Superior temporal gyrus (tissue), 1 donor: ENCODE measurements around the gene STK10.
A peak's percentile ranks its signal among the peaks of the same experiment; 100 is the strongest.

ENCODE experiments used
- DNase-seq: peaks from one replicate; pipeline ENCODE4 v3.0.0-alpha.2; 2016; ENCODE audit errors: extremely low spot score

STK10 gene

DNA sequence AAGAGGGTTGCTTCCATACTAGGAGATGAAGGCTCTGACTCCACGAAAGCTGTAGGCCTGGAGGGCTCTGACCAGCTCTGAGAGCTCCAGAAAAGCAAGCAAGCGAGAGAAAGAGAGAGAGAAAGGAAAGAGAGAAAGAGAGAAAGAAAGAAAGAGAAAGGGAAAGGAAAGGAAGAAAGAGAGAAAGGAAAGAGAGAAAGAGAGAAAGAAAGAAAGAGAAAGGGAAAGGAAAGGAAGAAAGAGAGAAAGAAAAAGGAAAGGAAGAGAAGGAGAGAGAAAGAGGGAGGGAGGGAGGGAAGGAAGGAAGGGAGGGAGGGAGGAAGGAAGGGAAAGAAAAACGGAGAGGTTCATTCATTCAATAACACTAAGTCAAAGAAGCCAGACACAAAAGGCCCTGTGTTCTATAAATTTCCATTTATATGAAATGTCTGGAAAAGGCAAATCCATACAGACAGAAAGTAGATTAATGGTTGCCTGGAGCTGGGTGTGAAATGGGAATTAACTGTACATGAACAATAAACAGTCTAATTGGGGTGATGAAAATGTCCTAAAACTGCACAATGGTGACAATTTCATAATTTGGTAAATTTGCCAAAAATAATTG is 1.8 kb upstream of the STK10 start:
- DNase-seq, result no peak

DNA sequence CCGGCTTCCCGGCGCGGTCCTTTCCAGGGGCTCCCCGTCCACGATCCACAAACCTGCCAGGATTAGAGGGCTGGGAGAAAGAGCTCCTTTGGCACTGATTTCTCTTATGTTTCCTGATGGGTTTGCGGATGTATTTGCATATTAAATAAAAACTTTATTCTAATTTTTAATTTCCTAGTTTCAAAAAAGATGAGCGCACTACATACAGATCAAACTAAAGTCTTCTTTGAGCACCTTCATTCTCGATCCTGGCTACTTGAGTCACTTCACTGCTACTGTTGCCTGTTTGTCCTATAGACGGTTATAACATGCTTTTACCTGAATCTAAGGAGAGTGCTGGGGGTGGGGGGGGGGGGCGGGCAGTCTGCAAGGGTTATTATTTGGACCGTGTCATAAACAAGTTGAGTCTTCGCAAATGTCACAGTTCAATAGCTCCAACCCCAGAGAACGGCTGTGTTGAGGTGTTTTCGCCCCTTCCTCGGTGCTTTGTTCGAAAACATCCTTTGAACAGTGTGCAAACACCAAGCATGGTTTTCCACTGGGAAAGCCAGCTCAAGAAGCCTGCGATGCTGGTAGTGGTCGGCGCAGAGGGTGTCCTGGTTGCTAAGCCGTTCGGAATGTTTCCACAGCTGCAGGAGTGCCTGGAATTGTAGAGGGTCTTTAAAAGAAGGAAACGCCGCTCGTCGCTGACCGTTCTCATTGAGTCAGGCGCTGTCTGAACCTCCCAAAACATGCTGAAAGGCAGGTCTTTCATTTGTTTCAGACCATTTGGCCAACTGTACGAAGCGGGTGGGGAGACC is 1.1 kb upstream of the STK10 start:
- no peak for DNase-seq

DNA sequence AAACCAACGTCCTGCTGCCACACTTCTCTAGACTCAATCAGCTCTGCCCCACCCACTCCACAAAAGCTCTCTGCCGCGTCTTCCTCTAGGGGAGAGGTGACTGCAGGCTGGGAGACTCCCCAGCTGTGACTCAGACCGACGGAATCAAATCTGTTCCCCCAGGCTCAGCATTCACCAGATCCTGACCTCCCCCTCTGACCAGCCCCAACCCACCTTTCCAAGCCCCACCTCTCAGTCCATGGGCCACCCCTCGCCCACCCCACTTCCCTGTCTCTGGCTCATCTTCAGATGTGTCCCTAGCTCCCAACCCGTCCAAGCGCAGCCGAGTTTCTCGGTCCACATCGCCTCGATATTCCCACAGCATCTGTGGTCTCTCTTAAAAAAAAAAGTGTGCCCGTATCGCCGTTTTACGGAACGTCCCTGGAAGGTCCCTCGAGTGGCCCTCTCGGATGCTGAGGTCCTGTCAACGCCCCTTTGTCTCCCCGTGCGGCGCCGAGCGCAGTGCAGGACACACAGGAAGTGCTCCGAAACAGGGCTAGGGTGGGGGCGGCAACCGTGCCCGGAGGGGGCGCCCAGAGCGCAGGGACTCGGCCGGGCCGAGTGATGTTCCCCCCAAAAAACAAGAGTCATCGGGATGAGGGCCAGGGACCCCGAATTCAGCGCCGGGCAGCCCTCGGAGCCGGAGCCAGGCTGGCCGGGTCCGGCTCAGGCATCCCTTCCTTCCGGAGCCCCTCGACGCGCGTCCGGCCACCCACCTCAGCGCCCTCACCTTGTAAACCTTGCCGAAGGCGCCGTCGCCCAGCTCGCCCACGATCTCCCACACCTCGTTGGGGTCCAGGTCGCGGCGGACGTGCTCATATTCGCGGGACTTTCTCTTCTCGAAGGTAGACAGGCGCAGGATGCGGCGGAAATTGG is 649 bp downstream of the STK10 start:
- no peak for DNase-seq

DNA sequence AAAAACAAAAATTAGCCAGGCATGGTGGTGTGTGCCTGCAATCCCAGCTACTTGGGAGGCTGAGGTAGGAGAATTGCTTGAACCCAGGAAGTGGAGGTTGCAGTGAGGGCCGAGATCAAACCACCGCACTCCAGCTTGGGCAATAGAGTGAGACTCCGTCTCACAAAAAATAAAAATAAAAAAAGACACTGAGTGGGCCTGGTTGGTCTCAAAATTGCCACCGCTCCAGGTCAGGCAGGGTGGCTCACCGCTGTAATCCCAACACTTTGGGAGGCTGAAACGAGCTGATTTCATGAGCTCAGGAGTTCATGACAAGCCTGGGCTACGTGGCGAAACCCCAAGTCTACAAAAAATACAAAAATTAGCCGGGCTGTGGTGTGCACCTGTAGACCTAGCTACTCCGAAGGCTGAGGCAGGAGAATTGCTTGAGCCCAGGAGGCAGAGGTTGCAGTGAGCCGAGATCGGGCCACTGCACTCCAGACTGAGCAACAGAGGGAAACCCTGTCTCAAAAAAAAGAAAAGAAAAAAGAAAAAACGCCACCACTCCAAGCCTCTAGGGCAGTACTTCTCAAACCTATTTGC is 1.8 kb downstream of the STK10 start:
- no peak for DNase-seq

DNA sequence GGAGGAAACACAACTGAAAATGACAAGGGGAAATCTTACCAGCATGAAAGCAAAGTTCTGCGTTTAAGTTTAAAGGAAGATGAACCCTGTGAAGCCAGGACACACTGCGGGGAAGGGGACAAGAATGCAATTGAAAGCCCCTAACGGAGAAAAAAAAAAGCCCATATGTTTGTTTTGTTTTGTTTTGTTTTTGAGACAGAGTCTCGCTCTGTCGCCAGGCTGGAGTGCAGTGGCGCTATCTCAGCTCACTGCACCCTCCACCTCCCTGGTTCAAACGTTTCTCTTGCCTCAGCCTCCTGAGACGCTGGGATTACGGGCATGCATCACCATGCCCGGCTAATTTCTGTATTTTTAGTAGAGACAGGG is 2.9 kb downstream of the STK10 start:
- no peak for DNase-seq

DNA sequence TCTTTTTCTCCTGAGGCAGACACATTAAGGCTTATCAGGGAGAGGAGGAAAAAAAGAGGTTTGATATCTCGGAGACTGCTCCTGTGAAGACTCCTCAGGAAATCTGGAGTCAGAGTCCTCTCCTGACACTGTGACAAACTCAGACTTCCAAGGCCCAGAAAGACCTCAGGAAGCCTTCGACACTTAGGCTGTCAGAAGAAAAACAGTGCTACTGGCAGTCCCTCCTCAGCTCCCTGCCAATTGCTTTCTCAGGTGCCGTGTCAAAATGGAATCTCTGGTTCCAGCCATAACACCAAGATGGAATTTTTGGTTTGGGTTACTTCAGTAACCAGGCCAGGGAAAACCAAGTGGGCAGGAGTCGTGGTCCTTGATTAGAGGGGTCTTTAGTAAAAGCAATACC is 4.1 kb downstream of the STK10 start:
- no peak for DNase-seq

DNA sequence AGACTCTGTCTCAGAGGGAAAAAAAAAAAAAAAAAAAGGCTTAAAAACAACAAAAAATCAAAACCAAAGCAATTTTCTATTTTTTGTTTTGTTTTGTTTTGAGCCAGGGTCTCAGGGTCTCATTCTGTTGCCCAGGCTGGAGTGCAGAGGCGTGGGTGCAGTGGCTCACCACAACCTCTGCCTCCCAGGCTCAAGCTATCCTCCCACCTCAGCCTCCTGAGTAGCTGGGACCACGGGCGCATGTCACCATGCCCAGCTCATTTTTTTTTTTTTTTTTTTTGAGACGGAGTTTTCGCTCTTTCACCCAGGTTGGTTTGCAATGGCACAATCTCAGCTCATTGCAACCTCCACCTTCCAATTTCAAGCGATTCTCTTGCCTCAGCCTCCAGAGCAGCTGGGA is 5.7 kb downstream of the STK10 start:
- no peak for DNase-seq

DNA sequence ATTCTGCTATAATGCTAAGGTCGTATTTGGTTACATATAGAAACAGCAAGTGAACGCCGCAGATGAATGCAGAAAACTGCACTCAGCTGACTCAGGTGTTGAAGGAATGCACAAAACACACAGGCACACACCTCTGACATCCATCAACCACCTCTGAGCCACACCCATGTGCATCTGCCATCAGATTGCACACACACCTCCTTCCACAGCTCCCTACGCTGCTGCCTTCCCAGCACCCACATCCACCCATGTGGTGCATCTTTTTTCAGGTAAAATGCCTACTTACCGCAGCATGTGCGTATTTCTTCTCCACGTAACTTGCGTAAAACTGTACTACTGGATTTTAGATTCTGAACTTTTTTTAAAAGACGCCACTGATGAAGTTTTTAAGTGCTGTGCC is 7.1 kb downstream of the STK10 start:
- no peak for DNase-seq

DNA sequence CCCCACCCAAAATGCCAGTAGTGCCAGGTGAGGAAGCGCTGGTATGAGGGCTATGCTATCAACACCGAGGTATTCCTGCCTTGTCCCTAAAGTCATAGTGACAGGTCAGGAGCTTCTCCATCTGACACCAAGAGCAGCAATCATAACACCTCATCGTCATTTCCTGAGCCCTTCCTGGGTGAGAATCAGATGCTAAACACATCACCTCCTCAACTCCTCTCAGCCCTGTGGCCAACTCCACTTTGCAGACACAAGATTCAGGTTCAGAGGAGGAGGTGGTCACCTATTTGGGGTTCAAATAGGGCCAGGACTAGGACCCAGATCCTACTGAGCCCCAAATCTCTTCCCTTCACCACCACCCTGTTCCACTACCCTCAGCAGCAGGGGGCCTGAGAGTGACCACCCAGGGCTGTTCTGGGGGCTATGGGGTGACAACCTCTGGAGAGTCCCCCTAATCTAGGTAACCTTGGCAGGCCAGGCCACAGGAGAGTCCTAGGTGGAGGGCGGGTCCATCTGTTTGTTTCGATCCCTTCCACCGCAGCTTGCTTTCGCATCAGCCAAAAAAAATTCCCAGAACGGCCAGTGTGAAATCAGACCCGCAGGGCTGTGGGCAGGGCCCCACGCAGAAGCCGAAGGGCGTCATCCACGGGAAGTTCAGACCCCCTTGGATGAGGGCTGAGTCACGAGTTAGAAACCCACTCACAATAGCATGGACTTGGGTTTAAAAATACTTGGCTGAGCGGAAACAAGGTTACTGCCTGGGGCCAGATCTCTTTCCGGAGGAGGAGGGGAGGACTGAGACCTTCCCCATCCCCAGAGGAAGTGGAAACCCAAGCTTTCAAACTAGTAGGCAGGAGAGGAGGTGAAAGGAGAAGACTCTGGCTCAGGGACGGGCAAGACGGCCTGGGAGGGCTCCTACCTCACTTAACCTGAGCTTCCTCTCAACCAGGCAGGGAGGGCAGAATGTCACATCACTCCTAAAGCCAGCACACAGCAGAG is 8.7 kb downstream of the STK10 start:
- DNase-seq, result no peak

DNA sequence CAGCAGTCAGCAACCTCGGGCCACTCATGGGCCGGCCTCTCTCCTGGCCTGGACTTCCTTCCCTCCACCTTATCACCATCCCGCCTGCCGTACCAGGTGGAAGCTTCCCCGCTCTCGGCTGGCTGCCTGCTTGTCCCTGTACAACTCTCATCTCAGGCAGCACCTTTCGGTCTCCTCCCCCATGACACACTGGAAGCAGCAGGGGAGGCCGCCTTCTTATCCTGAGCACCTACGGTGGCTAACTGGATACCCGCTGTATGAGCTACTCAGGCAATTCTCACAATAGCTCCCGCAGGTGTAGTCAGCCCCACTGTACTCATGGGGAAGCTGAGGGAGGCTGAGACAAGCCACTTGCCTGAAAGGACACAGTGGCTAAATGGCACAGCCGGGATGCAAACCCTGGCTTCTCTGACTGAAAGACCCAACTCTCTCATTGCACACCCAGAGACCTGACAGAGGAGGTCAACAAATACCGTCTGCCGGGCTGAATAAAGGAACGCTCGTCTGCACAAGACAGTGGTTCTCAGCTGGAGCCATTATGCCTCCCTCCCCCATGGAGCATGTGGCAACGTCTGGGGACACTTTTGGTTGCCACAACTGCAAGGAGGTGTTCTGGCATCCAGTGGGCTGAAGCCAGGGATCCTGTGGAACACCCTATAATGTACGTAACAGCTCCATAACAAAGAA is 9.6 kb downstream of the STK10 start:
- DNase-seq, result no peak

DNA sequence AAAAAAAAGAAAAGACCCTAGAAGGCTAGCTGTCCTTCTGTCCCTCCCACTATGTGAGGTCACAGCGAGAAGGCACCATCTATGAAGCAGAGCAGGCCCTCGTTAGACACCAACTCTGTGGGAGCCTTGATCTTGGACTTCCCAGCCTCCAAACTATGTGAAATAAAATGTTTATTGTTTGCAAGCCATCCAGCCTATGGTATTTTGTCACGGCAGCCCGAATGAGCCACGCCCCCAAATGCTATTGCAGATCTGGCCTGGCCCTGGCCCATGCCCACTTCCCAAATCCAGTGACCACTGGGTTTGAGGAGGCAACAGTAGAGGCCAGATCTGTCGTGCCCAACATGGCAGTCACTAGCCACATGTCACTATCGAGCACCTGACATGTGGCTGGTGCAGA is 10.8 kb downstream of the STK10 start:
- no peak for DNase-seq

DNA sequence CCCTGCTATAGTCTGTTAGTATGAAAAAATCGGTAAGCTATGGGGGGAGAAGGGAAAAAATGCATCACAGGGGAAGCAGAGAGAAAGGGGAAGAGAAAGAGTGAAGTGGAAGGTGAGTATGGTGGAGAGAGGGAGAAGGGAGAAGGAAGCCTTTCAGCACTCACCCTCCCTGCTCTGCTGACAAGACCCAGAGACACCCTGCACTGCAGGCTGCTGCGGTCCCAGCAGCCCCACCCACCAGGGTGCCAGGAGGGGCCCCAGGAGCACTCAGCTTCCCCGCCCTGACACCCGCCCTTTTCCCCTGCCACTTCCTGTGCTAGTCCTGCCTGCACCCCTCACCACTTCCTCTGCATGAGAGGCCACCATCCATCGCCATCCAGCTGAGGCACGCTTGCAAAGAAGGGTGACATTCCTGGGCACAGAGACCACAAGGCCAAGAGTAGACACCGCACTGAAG is 12.7 kb downstream of the STK10 start:
- DNase-seq, result no peak

DNA sequence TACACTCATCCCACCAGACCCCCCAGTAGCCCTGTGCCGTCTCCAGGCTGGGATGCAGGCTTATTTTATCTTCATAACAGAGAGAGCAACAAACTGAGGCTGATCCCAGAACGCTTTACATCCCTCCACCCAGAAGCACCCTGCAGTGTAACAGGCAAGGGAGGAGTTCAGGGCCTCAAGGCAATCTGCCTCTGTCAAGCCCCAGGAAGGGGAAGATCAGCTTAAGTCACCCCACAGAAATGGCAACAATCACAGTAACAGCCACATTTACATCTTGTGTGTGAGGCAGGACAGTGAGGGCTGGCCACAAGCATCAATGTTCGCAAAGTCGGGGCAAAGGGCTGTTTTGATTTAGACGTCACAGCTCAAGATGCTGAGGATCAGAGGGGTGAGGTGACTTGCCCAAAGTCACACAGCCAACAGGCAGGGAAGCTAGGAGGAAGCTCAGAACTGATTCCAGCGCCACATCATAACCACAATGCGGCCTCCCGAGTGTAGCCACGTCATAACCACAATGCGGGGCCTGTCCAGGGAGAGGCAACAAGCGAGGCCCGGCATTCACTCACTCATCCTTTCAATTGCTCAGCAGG is 14.4 kb downstream of the STK10 start:
- no peak for DNase-seq

DNA sequence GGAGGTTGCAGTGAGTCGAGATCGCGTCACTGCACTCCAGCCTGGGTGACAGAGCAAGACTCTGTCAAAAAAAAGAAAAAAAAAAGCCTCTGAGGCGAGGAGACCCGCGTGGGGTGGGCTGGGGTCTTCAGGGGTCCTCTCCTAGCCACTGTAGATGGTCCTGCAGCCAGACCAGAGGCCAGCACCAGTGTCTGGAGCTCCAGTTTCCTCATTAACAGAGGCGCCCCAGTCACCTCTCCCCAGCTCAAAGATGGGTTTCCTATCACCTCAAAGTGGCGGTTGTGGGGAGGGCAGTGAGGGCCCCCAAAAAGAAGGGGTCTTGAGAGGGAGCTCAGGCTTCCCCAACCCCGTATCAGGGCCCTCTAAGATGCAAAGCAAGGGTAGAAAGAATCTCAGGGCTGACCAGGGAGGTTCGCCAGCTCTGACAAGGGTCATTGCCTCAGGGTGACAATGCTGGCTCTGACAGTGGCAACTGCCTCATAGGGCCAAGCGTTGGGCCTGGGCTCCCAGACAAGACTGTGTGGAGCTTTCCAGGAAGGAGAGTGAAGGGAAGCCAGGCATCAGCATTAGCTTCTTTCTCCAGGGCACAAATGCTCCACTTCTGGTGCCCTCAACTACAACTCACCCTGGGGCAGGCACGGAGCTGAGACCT is 15.0 kb downstream of the STK10 start:
- DNase-seq, result peak; percentile 72

DNA sequence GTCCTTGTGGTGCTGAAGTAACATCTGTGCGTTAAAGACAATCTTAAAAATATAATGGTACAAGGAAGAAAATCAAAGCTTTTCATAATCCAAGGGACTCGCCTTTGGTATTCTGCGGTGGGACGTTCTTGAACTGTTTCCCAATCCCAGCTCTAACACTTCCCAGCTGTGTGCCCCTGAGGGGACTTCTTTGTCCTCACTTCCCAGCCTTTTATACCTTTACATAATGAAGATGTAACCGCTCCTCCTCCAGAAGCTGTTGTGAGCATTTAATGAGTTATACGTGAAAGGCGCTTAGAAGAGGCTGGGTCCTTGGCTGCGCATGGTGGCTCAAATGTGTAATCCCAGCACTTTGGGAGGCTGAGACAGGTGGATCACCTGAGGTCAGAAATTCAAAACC is 16.9 kb downstream of the STK10 start:
- DNase-seq, result no peak

DNA sequence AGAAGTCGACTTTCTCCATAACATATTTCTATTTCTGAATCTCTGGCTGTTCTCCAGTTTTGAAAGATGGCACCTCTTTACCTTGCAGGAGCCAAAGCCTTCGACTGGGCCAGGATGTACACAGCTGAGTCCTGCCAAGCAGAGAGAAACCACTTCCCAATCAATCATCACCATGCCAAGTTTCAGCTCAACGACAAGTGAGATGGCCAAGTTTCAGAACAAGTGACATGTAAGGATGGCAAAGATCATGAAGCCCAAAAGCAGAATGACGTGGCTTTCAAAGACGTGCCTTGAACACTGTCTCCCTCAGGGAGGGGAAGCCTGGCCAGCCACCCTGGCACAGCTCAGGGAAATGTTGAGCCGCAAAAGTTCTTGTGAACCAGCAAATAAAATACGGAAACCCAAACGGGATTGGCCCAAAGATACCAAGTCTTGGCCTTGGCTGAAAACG is 17.7 kb downstream of the STK10 start:
- DNase-seq, result no peak

DNA sequence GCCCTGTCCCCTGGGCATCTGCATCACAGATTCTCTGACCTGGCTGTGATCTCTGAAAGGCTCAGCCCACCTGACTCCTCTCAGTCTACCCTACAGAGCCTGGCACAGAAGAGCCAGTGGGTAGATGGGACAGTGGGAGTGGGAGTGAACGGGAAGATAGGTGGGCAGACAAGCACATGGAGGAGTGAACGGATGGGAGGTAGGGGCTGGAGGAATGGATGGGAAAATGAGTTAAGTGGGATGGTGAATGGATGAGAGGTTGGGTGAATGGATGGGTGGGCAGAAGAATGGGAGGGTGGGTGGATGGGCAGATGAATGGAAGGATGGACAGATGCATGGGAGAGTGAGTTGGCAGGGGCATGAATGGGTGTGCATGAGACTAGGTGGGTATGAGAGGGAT is 18.8 kb downstream of the STK10 start:
- no peak for DNase-seq

DNA sequence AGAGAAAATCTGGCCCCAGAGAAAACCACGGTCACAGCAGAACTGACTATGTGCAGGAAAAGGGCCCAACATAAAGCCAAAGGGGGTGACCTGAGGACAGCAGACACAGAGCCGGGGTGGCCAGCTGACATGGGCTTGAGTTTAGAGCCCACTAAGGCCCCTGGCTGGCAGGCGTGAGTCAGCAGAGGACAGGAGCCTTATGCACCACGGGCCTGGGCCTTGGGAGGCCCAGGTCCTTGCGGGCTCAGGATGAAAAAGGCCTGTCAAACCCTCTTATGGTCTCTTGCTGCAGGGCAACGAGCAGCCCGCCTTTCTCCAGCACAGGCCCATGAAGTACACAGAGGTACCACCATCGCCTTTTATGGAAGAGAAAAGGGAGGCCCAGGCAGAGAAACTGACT is 19.7 kb downstream of the STK10 start:
- no peak for DNase-seq

DNA sequence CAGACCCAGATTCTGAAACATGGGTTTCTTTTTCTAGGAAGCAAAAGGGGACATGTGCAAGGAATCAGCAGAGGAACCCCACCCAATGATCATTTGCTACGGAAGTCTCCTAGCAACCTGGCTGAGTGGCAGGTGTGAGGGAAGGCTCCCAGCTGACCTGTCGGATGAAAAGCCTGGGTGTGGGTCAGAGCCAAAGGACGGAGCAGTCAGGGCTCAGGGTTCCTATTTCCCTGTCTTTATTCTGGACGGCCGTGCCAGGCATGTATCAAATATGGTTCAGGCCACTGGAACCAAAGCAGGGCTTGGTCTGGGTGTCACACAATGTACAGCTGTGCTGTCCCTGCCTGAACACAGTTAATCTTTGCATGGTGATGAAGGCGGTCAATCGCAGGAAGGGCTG is 20.1 kb downstream of the STK10 start:
- no peak for DNase-seq
